Measurements from ENCODE around the gene MRNIP. TPM values are rescaled to one million over a fixed set of nuclear protein-coding genes. Genes with fewer than 3 reads are reported as not detected.

Gene MRNIP
- total RNA-seq, 1 experiment from 2014 or later, result 31.1 TPM

GRCh38 chr5:179819296-179820126 is 39.1 kb downstream of the MRNIP start:
- Histone ChIP-seq H3K14ac (ENCODE audit: insufficient read depth, low read length) (peak overlapping the region; percentile 7; the same call in 1 of the 2 replicates), H3K23ac (ENCODE audit: insufficient read length, low read depth, low read length) (no peak overlapping the region), H3K9ac (ENCODE audit: extremely low read depth, insufficient read length, low read length) (no peak overlapping the region), H4K8ac (replicated peaks; ENCODE audit: insufficient read length, low read depth, low read length) (no peak overlapping the region), H3K4ac (ENCODE audit: low read depth, low read length) (no peak overlapping the region), H4K20me1 (ENCODE audit: control insufficient read depth, insufficient read depth, insufficient read length) (no peaks in the 10 kb centered on the region), H2AFZ (ENCODE audit: low read length) (no peak overlapping the region), H3K9me3 (ENCODE audit: control insufficient read depth, low read depth, low read length) (no peaks in the 10 kb centered on the region), H3K23me2 (ENCODE audit: insufficient read length, low read depth, low read length, poor library complexity, severe bottlenecking) (peaks cover 16% of the 10 kb centered on the region), H4K5ac (ENCODE audit: insufficient read length, low read depth, low read length) (no peak overlapping the region), H3K27me3 (ENCODE audit: insufficient read depth, low read length) (no peaks in the 10 kb centered on the region), H3K4me2 (ENCODE audit: insufficient read depth, insufficient read length, low read length) (peak overlapping the region; percentile 23), H2BK20ac (ENCODE audit: low read depth, low read length, poor library complexity, severe bottlenecking) (no peak overlapping the region), H3K27ac (ENCODE audit: insufficient read length, low read depth, low read length) (no peak overlapping the region), H2BK15ac (ENCODE audit: low read depth, low read length) (no peak overlapping the region), H3K56ac (ENCODE audit: insufficient read length, low read depth, low read length) (no peak overlapping the region), H2AK5ac (ENCODE audit: insufficient read length, low read length) (no peak overlapping the region), H2BK5ac (ENCODE audit: insufficient read length, low read length) (no peak overlapping the region), H3K4me1 (ENCODE audit: insufficient read depth, low read length) (peaks cover 3% of the 10 kb centered on the region; the same call in 1 of the 2 replicates), H2BK12ac (ENCODE audit: insufficient read length, low read depth, low read length) (no peak overlapping the region), H3K79me2 (ENCODE audit: insufficient read depth, low read length) (peaks cover 9% of the 10 kb centered on the region; the same call in 1 of the 2 replicates), H4K91ac (ENCODE audit: insufficient read length, low read depth, low read length) (no peak overlapping the region), H2BK120ac (ENCODE audit: low read depth, low read length, poor library complexity, severe bottlenecking) (no peak overlapping the region), H3K79me1 (ENCODE audit: insufficient read depth, low read depth, low read length, poor library complexity, severe bottlenecking) (peaks cover 10% of the 10 kb centered on the region), H3K18ac (ENCODE audit: insufficient read length, low read depth, low read length) (peak overlapping the region; percentile 64), H3T11ph (ENCODE audit: low read length) (no peak overlapping the region)
- H3K27me3 Mint-ChIP-seq (ENCODE audit: low read depth), result peaks cover 13% of the 10 kb centered on the region
- no CpG with 5 or more reads among the region's 26 CpGs for WGBS (ENCODE audit: extremely low coverage, insufficient read length, low lambda C conversion rate)
- H3K36me3 Mint-ChIP-seq (ENCODE audit: insufficient read depth in 1 of 3, low read depth in 3 of 3), result peaks cover 10 to 26% (median 22%) of the 10 kb centered on the region in 3 experiments
- peak; percentile 90 for DNase-seq
- H3K4me3 Mint-ChIP-seq, result peak overlapping the region in 1 of 2 experiments; percentile 80; a peak in 3 of 5 replicates
- peaks cover 30 to 35% of the 10 kb centered on the region in 2 experiments for H3K4me1 Mint-ChIP-seq
- no peaks in the 10 kb centered on the region; a peak in 2 of 5 replicates for H3K9me3 Mint-ChIP-seq
- no peak for TF ChIP-seq CTCF (conservative IDR thresholded peaks at IDR 0.05)
- H3K27ac Mint-ChIP-seq, result peak overlapping the region in 2 of 3 experiments; percentile 18 to 89; a peak in 3 of 7 replicates

All from H9 (cell line).